Endothelial cell of umbilical vein (primary cell): ENCODE measurements around the gene SPP1. TPM values are rescaled to one million over a fixed set of nuclear protein-coding genes. Genes with fewer than 3 reads are reported as not detected.

ENCODE experiments used
- BruUV-seq: library from RNA; stranded (reverse); fragments of 400-500 nt; replicated peaks from 2 replicates; lab custom pipeline; 2021; lab: Mats Ljungman, UMichigan
- CTCF ChIA-PET: fragments of 300-600, 350-600 bp; sonication (Branson Sonifier 250); formaldehyde crosslinking; loops from one replicate; lab custom pipeline; 2021; ENCODE audit warnings: antibody characterized with exemption, inconsistent platforms; lab: Charles Lee
- POLR2A ChIA-PET: fragments of 300-600, 350-600 bp; sonication (Branson Sonifier 250); formaldehyde crosslinking; loops from one replicate; lab custom pipeline; 2021; ENCODE audit warnings: antibody characterized with exemption, inconsistent platforms; lab: Charles Lee
- DNase-seq: peaks from one replicate; pipeline ENCODE4 v3.0.0-alpha.2; 2011; ENCODE audit warnings: low read depth, low spot score
- FAIRE-seq: peaks from 2 replicates; lab custom pipeline; 2011; peaks lifted over from hg19 to GRCh38; lab: Jason Lieb, UNC
- H2AFZ ChIP-seq: 2 replicates; pipeline ENCODE4 v1.6.0; 2012; ENCODE audit warnings: low read depth, low read length, control low read depth, inconsistent platforms
- H3K27ac ChIP-seq: 2 replicates; pipeline ENCODE4 v1.5.1; 2011; ENCODE audit warnings: low read depth, mild to moderate bottlenecking, control low read depth, low read length, moderate library complexity; ENCODE audit not compliant: insufficient read depth
- H3K27me3 ChIP-seq, 2 experiments: 2 replicates each; pipeline versions ENCODE4 v1.6.0 to v1.6.1; 2011; ENCODE audit warnings: low read length in 2 of 2, mixed read lengths in 1 of 2; ENCODE audit not compliant: control insufficient read depth in 2 of 2, insufficient read depth in 2 of 2
- H3K36me3 ChIP-seq, 2 experiments: 2 replicates in 1 of 2; 3 replicates in 1 of 2; pipeline ENCODE4 v1.5.1; 2011; ENCODE audit warnings: low read length in 2 of 2, mild to moderate bottlenecking in 1 of 2, moderate library complexity in 1 of 2; ENCODE audit not compliant: control insufficient read depth in 2 of 2, insufficient read depth in 2 of 2; ENCODE audit errors: extremely low read depth in 1 of 2
- H3K4me1 ChIP-seq: 3 replicates; pipeline ENCODE4 v1.5.1; 2011; ENCODE audit warnings: mild to moderate bottlenecking, low read length; ENCODE audit not compliant: control insufficient read depth, insufficient read depth; ENCODE audit errors: extremely low read depth
- H3K4me2 ChIP-seq: 2 replicates; pipeline ENCODE4 v1.6.1; 2011; ENCODE audit warnings: low read length, control low read depth, mixed read lengths; ENCODE audit not compliant: insufficient read depth
- H3K4me3 ChIP-seq, 3 experiments: fragments of 200-600 bp in 1 of 3; sonication (generic), shearing (Covaris generic) in 1 of 3; replicated peaks in 1 of 3; 2 replicates each; pipeline ENCODE4 v1.5.1; 2011 to 2016; ENCODE audit warnings: control low read depth in 3 of 3, low read length in 3 of 3, mild to moderate bottlenecking in 2 of 3, inconsistent platforms in 1 of 3, low read depth in 1 of 3, moderate library complexity in 1 of 3; ENCODE audit not compliant: insufficient read depth in 1 of 3
- H3K79me2 ChIP-seq: 2 replicates; pipeline ENCODE4 v1.6.0; 2012; ENCODE audit warnings: low read length, inconsistent platforms; ENCODE audit not compliant: control insufficient read depth, insufficient read depth
- H3K9ac ChIP-seq: replicated peaks from 2 replicates; pipeline ENCODE3; 2011; ENCODE audit warnings: low read length, control low read depth; ENCODE audit not compliant: insufficient read depth; ENCODE audit errors: extremely low read depth
- H3K9me1 ChIP-seq: replicated peaks from 3 replicates; pipeline ENCODE4 v1.6.0; 2011; ENCODE audit warnings: mild to moderate bottlenecking, low read length; ENCODE audit not compliant: control insufficient read depth, insufficient read depth; ENCODE audit errors: extremely low read depth
- H3K9me3 ChIP-seq: replicated peaks from 2 replicates; pipeline ENCODE4 v1.5.1; 2012; ENCODE audit warnings: low read length, inconsistent platforms; ENCODE audit not compliant: control insufficient read depth, insufficient read depth
- H4K20me1 ChIP-seq: replicated peaks from 2 replicates; pipeline ENCODE3; 2011; ENCODE audit warnings: mild to moderate bottlenecking, low read length; ENCODE audit not compliant: control insufficient read depth, insufficient read depth; ENCODE audit errors: extremely low read depth
- CTCF ChIP-seq, 2 donors: IDR thresholded peaks; 1 replicate in 1 of 2; 2 replicates in 1 of 2; pipeline ENCODE4 v1.5.1; 2011; ENCODE audit warnings: low read length in 2 of 2, mild to moderate bottlenecking in 2 of 2, moderate library complexity in 2 of 2, control low read depth in 1 of 2, inconsistent platforms in 1 of 2, low read depth in 1 of 2; ENCODE audit not compliant: insufficient read depth in 1 of 2; ENCODE audit errors: extremely low read depth in 1 of 2
- EZH2 ChIP-seq: IDR thresholded peaks from 2 replicates; pipeline ENCODE4 v1.6.1; 2012; ENCODE audit warnings: borderline replicate concordance, low read depth, mild to moderate bottlenecking, moderate library complexity, low read length, inconsistent platforms; ENCODE audit not compliant: severe bottlenecking
- FOS ChIP-seq: IDR thresholded peaks from 2 replicates; pipeline ENCODE4 v1.6.1; 2011; ENCODE audit warnings: mild to moderate bottlenecking, low read length, moderate library complexity, borderline replicate concordance; ENCODE audit not compliant: insufficient read depth
- GATA2 ChIP-seq: IDR thresholded peaks from 2 replicates; pipeline ENCODE4 v1.7.0; 2011; ENCODE audit warnings: low read depth, mild to moderate bottlenecking, moderate library complexity, mixed read lengths, low read length; ENCODE audit not compliant: insufficient read length, insufficient read depth
- JUN ChIP-seq: IDR thresholded peaks from 2 replicates; pipeline ENCODE4 v1.6.1; 2011; ENCODE audit warnings: borderline replicate concordance, low read depth; ENCODE audit not compliant: insufficient read length, insufficient read depth
- MAX ChIP-seq: IDR thresholded peaks from 2 replicates; pipeline ENCODE4 v1.6.1; 2011; ENCODE audit not compliant: insufficient read depth, insufficient read length
- MYC ChIP-seq: IDR thresholded peaks from one replicate; pipeline ENCODE4 v1.6.1; 2011; ENCODE audit warnings: mild to moderate bottlenecking, low read depth, low read length
- POLR2A ChIP-seq: IDR thresholded peaks from 2 replicates; pipeline ENCODE4 v1.6.1; 2012; ENCODE audit warnings: low read depth, mild to moderate bottlenecking, control low read depth, low read length
- POLR2AphosphoS5 ChIP-seq: IDR thresholded peaks from 2 replicates; pipeline ENCODE4 v1.6.1; 2012; ENCODE audit warnings: low read depth, mild to moderate bottlenecking, control low read depth, low read length, moderate library complexity; ENCODE audit not compliant: insufficient read depth
- dilution Hi-C: fragments of 300-500 bp; cut with MboI; formaldehyde crosslinking; loops from one replicate; pipeline ENCODE4 v1.15.0; 2019; ENCODE audit warnings: low sequenced_read_pairs; ENCODE audit not compliant: extremely low pct_ligation_motif_present
- intact Hi-C: fragments of 100-400 bp; cut with micrococcal nuclease; formaldehyde crosslinking; loops from one replicate; pipeline ENCODE4 v1.10.0; 2022
- polyA plus RNA-seq, 4 experiments: library from polyadenylated mRNA; depleted of rRNA in 3 of 4; stranded (reverse) in 3 of 4; unstranded in 1 of 4; fragments of >200 nt; gene quantifications; 2 replicates each; pipeline versions ENCODE4 v1.2.1 to v1.2.3, GENCODE V29; 2011 to 2012; ENCODE audit warnings: missing spikeins in 1 of 4
- total RNA-seq: library from RNA; stranded (reverse); gene quantifications from 2 replicates; pipeline ENCODE4 v1.2.3, GENCODE V29; 2021

Gene SPP1
- total and polyA plus RNA-seq, 2 donors (not counting 3 experiments of a cell fraction or from before 2014, with no cell fraction given) = not detected

DNA sequence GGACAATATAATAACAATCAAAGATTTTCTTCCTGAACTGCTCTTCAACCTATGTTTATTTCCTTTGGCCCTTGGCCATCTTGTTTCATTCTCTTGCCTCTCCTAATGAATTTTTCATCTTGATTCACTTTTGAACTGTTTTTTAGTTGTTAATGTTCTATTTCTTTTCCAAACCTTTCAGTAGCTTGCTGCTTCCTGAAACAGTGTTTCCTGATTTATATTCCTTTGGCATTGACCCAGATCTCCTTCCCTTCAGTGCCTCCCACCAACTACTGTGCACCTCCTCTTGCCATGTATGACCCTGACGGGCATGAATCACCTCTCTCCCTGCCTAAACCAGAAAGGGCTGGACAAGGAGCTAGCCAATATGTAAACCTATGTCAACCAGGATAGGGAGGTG lies 25.6 kb upstream of the SPP1 start:
- Histone ChIP-seq H4K20me1 (no peaks in the 10 kb centered on the region), H3K9me3 (no peaks in the 10 kb centered on the region), H3K4me2 (peak overlapping the region; percentile 42), H3K79me2 (no peaks in the 10 kb centered on the region), H3K27me3 (no peaks in the 10 kb centered on the region), H2AFZ (no peak overlapping the region), H3K9ac (no peak overlapping the region), H3K27ac (no peak overlapping the region), H3K4me1 (peaks cover 15% of the 10 kb centered on the region), H3K9me1 (no peaks in the 10 kb centered on the region), H3K4me3 (no peak overlapping the region), H3K36me3 (no peaks in the 10 kb centered on the region)
- dilution Hi-C loops (no loop called here), intact Hi-C loops (loop anchor here (1.0 kb wide), 2 partner anchors 23 to 54 kb away; no protein-coding TSS in a partner anchor)
- POLR2A ChIA-PET = no interaction called here
- DNase-seq (peak; percentile 89), FAIRE-seq (peak; percentile 92)
- no TSS peak for BruUV-seq
- CTCF ChIA-PET = interaction anchor here (1.0 to 1.8 kb wide), 7 partner anchors 13 to 262 kb away, joined by 3 to 8 read pairs (median 4); partner anchors contain the start of gene SPP1
- TF ChIP-seq POLR2A (no peak), FOS (peak; percentile 51), EZH2 (no peak), POLR2AphosphoS5 (no peak), GATA2 (peak; percentile 30), MAX (no peak), JUN (peak; percentile 12), MYC (no peak), CTCF (IDR thresholded peaks at IDR 0.05; ENCODE audit: extremely low read depth in 1 of 2, insufficient read depth in 1 of 2, low read depth in 1 of 2, low read length in 2 of 2) (no peak)
